Urothelium cell line (cell line): Measurements from ENCODE around the gene CDKN2AIP.

Experiments used
- DNase-seq: peaks from one replicate; pipeline ENCODE4 v3.0.0; 2011; ENCODE audit warnings: low spot score, mixed read lengths
- FAIRE-seq: peaks from 2 replicates; lab custom pipeline; 2011; peaks lifted over from hg19 to GRCh38; lab: Jason Lieb, UNC

CDKN2AIP gene

DNA sequence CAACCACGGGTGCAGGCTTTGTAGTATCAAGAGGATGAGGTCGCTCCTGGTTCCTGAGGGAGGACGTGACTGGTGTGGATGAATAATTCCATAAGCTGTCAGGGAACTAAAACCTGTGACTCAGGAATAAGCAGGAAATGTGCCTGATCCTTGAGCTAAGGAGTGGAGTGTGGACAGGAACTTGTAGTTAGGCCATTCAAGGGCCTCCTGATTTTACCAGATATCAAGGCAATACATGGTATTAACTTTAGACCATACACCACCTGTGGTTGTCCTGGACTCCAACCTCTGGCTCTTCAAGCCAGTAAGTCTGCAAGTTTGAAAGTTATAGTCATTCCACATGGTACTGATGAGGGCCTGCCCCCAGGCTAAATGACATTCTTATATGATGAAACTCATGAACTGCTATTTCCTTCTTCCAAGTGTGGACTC lies 48.4 kb downstream of the CDKN2AIP start:
- DNase-seq: no peak
- FAIRE-seq: no peak

GRCh38 chr4:183493246-183493645 lies 48.8 kb downstream of the CDKN2AIP start:
- no peak for DNase-seq
- no peak for FAIRE-seq

DNA sequence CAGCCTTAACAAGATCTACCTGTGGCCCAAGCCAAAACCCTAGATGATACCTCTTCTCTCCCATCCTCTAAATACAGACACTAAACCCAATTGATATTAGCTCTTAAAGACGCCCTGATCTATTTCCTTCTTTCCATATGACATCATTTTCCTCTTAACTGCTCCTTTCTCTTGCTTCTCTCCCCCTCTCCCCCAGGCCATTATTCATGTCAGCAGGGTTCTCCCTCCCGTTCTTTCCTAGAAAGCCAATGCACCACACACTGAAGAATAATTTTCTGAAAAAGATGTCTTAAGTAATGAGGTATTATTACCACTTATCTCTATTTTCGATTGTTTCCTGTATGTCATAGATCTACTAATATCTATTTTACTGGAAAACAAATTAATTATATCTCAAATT lies 50.7 kb downstream of the CDKN2AIP start:
- DNase-seq (no peak), FAIRE-seq (no peak)
